GM23248 (cell line): ENCODE results near the gene SPATS2L. TPM values are rescaled to one million over a fixed set of nuclear protein-coding genes. Genes with fewer than 3 reads are reported as not detected.

ENCODE experiments used
- DNase-seq: peaks from one replicate; pipeline ENCODE4 v3.0.0-alpha.2; 2015
- H2AFZ ChIP-seq: fragments of 200-600 bp; sonication (generic); 2 replicates; pipeline ENCODE4 v1.6.1; 2016; ENCODE audit warnings: antibody characterized with exemption
- H3F3A ChIP-seq: fragments of 200-600 bp; sonication (generic); 2 replicates; pipeline ENCODE4 v1.6.1; 2016; ENCODE audit warnings: mild to moderate bottlenecking, antibody characterized with exemption, mixed run types; ENCODE audit not compliant: insufficient read depth
- H3K27ac ChIP-seq: fragments of 200-600 bp; sonication (generic); 2 replicates; pipeline ENCODE4 v1.5.1; 2016; ENCODE audit warnings: mild to moderate bottlenecking
- H3K27me3 ChIP-seq: fragments of 200-600 bp; sonication (generic); replicated peaks from 2 replicates; pipeline ENCODE4 v1.6.1; 2016; ENCODE audit warnings: mild to moderate bottlenecking; ENCODE audit not compliant: insufficient read depth
- H3K36me3 ChIP-seq: fragments of 200-600 bp; sonication (generic); 2 replicates; pipeline ENCODE4 v1.6.1; 2016; ENCODE audit warnings: low read depth, mild to moderate bottlenecking
- H3K4me1 ChIP-seq: fragments of 200-600 bp; sonication (generic); 2 replicates; pipeline ENCODE4 v1.6.1; 2016; ENCODE audit warnings: mild to moderate bottlenecking; ENCODE audit not compliant: insufficient read depth
- H3K4me2 ChIP-seq: fragments of 200-600 bp; sonication (generic); one replicate; pipeline ENCODE4 v1.6.1; 2016; ENCODE audit warnings: mild to moderate bottlenecking; ENCODE audit not compliant: unreplicated experiment
- H3K4me3 ChIP-seq: fragments of 200-600 bp; sonication (generic); 2 replicates; pipeline ENCODE4 v1.5.1; 2016; ENCODE audit warnings: mild to moderate bottlenecking
- H3K79me2 ChIP-seq: fragments of 200-600 bp; sonication (generic); 2 replicates; pipeline ENCODE4 v1.6.1; 2016; ENCODE audit warnings: mild to moderate bottlenecking; ENCODE audit not compliant: insufficient read depth
- H3K9ac ChIP-seq: fragments of 200-600 bp; sonication (generic); 2 replicates; pipeline ENCODE4 v1.6.1; 2016; ENCODE audit warnings: mild to moderate bottlenecking
- H3K9me2 ChIP-seq: fragments of 200-600 bp; sonication (generic); 2 replicates; pipeline ENCODE4 v1.6.1; 2016; ENCODE audit warnings: mixed run types, mild to moderate bottlenecking, moderate library complexity; ENCODE audit not compliant: insufficient read depth
- H3K9me3 ChIP-seq: fragments of 200-600 bp; sonication (generic); one replicate; pipeline ENCODE4 v1.6.1; 2017; ENCODE audit warnings: low read depth
- H4K20me1 ChIP-seq: fragments of 200-600 bp; sonication (generic); 2 replicates; pipeline ENCODE4 v1.6.0; 2016; ENCODE audit not compliant: insufficient read depth
- EZH2 ChIP-seq: fragments of 200-600 bp; sonication (generic); IDR thresholded peaks from 2 replicates; pipeline ENCODE4 v1.6.1; 2018; ENCODE audit warnings: antibody characterized with exemption, mild to moderate bottlenecking; ENCODE audit not compliant: insufficient read depth, poor library complexity, severe bottlenecking
- EZH2phosphoT487 ChIP-seq: fragments of 200-600 bp; sonication (generic); IDR thresholded peaks from 2 replicates; pipeline ENCODE4 v1.6.1; 2018; ENCODE audit warnings: antibody characterized with exemption, moderate library complexity, mild to moderate bottlenecking, low read depth; ENCODE audit not compliant: insufficient read depth
- WGBS, 2 experiments: methylation state at CpG; one replicate each; pipeline ENCODE4 v1.1.6; 2015 to 2017; ENCODE audit warnings: low lambda C conversion rate in 2 of 2, low coverage in 1 of 2; ENCODE audit errors: missing lambda C conversion rate in 2 of 2; 5-methylcytosine and 5-hydroxymethylcytosine counted together
- in situ Hi-C: fragments of 300-500 bp; cut with MboI; formaldehyde crosslinking; loops from 2 replicates; pipeline ENCODE4 v1.15.0; 2020
- polyA plus RNA-seq: library from polyadenylated mRNA; unstranded; fragments of >200 nt; fragmentation: Nextera tagmentation; extraction: Ambion mirVana; gene quantifications from 2 replicates; pipeline ENCODE4 v1.2.1, GENCODE V29; 2016
- total RNA-seq: library from RNA; depleted of rRNA; stranded (reverse); fragments of >200 nt; shearing (Covaris generic); gene quantifications from 2 replicates; pipeline ENCODE4 v1.2.3, GENCODE V29; 2014

Gene SPATS2L
- total and polyA plus RNA-seq, 2 experiments from 2014 or later = 78.3 to 128 TPM

GRCh38 chr2:200447139-200447855 is 140.8 kb downstream of the SPATS2L start:
- H3F3A ChIP-seq = peaks cover 12% of the 10 kb centered on the region
- no peak overlapping the region for H3K9ac ChIP-seq
- H3K4me3 ChIP-seq = no peak overlapping the region
- TF ChIP-seq EZH2phosphoT487 (no peak), EZH2 (no peak)
- in situ Hi-C loops = no loop called here
- DNase-seq = peak; percentile 41
- no peak overlapping the region for H3K4me2 ChIP-seq
- H3K9me3 ChIP-seq = no peaks in the 10 kb centered on the region
- H3K36me3 ChIP-seq = peaks cover 3% of the 10 kb centered on the region
- no peaks in the 10 kb centered on the region for H3K9me2 ChIP-seq
- H3K79me2 ChIP-seq = 0 out of 2 replicates have a peak, but pooled peaks cover 4% of the 10 kb centered on the region
- 88 to 89% methylated on average over 4 of the region's 4 CpGs for WGBS, 2 experiments
- H3K4me1 ChIP-seq = peaks cover 11% of the 10 kb centered on the region
- no peaks in the 10 kb centered on the region for H3K27me3 ChIP-seq
- no peaks in the 10 kb centered on the region for H4K20me1 ChIP-seq
- H3K27ac ChIP-seq = no peak overlapping the region
- H2AFZ ChIP-seq = no peak overlapping the region

GRCh38 chr2:200448455-200448854 is 142.0 kb downstream of the SPATS2L start:
- Histone ChIP-seq H3K36me3 (peaks cover 3% of the 10 kb centered on the region), H3K4me3 (no peak overlapping the region), H3K4me1 (no peaks in the 10 kb centered on the region), H3K27ac (no peak overlapping the region), H3K27me3 (no peaks in the 10 kb centered on the region), H3K79me2 (0 out of 2 replicates have a peak, but pooled peaks cover 4% of the 10 kb centered on the region), H4K20me1 (no peaks in the 10 kb centered on the region), H3F3A (peaks cover 2% of the 10 kb centered on the region; the same call in 1 of the 2 replicates), H3K9ac (no peak overlapping the region), H3K9me3 (no peaks in the 10 kb centered on the region), H2AFZ (no peak overlapping the region), H3K4me2 (no peak overlapping the region), H3K9me2 (no peaks in the 10 kb centered on the region)
- TF ChIP-seq EZH2phosphoT487 (no peak), EZH2 (no peak)
- DNase-seq = no peak
- in situ Hi-C loops = no loop called here

GRCh38 chr2:200449149-200449548 is 142.7 kb downstream of the SPATS2L start:
- H3K4me1 ChIP-seq = no peaks in the 10 kb centered on the region
- no peaks in the 10 kb centered on the region for H3K9me3 ChIP-seq
- TF ChIP-seq EZH2 = no peak
- no peak for TF ChIP-seq EZH2phosphoT487
- in situ Hi-C loops = no loop called here
- no peak overlapping the region for H3K4me3 ChIP-seq
- WGBS, 2 experiments = 97% methylated on average over 4 of the region's 4 CpGs
- DNase-seq = no peak
- H3K9me2 ChIP-seq = no peaks in the 10 kb centered on the region
- no peak overlapping the region for H3K27ac ChIP-seq
- H4K20me1 ChIP-seq = no peaks in the 10 kb centered on the region
- no peaks in the 10 kb centered on the region for H3K27me3 ChIP-seq
- no peak overlapping the region for H3K4me2 ChIP-seq
- H3F3A ChIP-seq = no peaks in the 10 kb centered on the region
- H3K9ac ChIP-seq = no peak overlapping the region
- 0 out of 2 replicates have a peak, but pooled peaks cover 4% of the 10 kb centered on the region for H3K79me2 ChIP-seq
- H3K36me3 ChIP-seq = peaks cover 3% of the 10 kb centered on the region
- no peak overlapping the region for H2AFZ ChIP-seq

GRCh38 chr2:200450288-200450687 is 143.8 kb downstream of the SPATS2L start:
- H3K36me3 ChIP-seq = peaks cover 3% of the 10 kb centered on the region
- no peaks in the 10 kb centered on the region for H3K9me2 ChIP-seq
- H3K27ac ChIP-seq = no peak overlapping the region
- 0 out of 2 replicates have a peak, but pooled peaks cover 4% of the 10 kb centered on the region for H3K79me2 ChIP-seq
- no peaks in the 10 kb centered on the region for H3K27me3 ChIP-seq
- peaks cover 9% of the 10 kb centered on the region for H3K4me1 ChIP-seq
- no peak for DNase-seq
- WGBS, 2 experiments = 95 to 100% methylated on average over 1 to 2 of the region's 2 CpGs
- no peak overlapping the region for H2AFZ ChIP-seq
- no peak overlapping the region for H3K4me3 ChIP-seq
- no peaks in the 10 kb centered on the region for H4K20me1 ChIP-seq
- H3F3A ChIP-seq = peaks cover 10% of the 10 kb centered on the region
- no peak overlapping the region for H3K4me2 ChIP-seq
- no peak overlapping the region for H3K9ac ChIP-seq
- in situ Hi-C loops = no loop called here
- H3K9me3 ChIP-seq = no peaks in the 10 kb centered on the region
- TF ChIP-seq EZH2 = no peak
- TF ChIP-seq EZH2phosphoT487 = no peak

- Histone ChIP-seq H3K9me3 (no peaks in the 10 kb centered on the region), H2AFZ (no peak overlapping the region), H3K9me2 (no peaks in the 10 kb centered on the region), H3K4me3 (no peak overlapping the region), H3K27me3 (no peaks in the 10 kb centered on the region), H4K20me1 (no peaks in the 10 kb centered on the region), H3K79me2 (no peaks in the 10 kb centered on the region), H3K4me1 (peaks cover 20% of the 10 kb centered on the region), H3K36me3 (peaks cover 3% of the 10 kb centered on the region), H3K9ac (no peak overlapping the region), H3F3A (peaks cover 22% of the 10 kb centered on the region), H3K4me2 (no peak overlapping the region), H3K27ac (no peak overlapping the region)
- in situ Hi-C loops = no loop called here
- TF ChIP-seq EZH2 (no peak), EZH2phosphoT487 (no peak)
- 68 to 83% methylated on average over 2 of the region's 2 CpGs for WGBS, 2 experiments
- DNase-seq = no peak
Observed at GRCh38 chr2:200451511-200451910, 145.0 kb downstream of the SPATS2L start.
